Stimulated activated naive B cell treated with anti-CD40 and anti-IgM and Interleukin-4, amounts not matched to agents 10 μg/mL and 1 μg/mL and 100 μg/mL, for 72 hours (primary cell): ENCODE measurements around the gene INHA.
A peak's percentile ranks its signal among the peaks of the same experiment; 100 is the strongest.

ENCODE experiments used
- ATAC-seq, 2 donors: fragments of 150-1000 bp; cut with Tn5 transposase; replicated peaks; 2 replicates each; pipeline ENCODE4 v1.10.0; 2021; ENCODE audit warnings: moderate library complexity in 1 of 2
- DNase-seq: peaks from one replicate; pipeline ENCODE4 v3.0.0; 2021
- H3K27ac Mint-ChIP-seq: one replicate; pipeline ENCODE4 v1.8.0; 2022; ENCODE audit warnings: mild to moderate bottlenecking, mixed read lengths
- H3K27me3 Mint-ChIP-seq, 2 donors: one replicate each; pipeline ENCODE4 v1.8.0; 2022; ENCODE audit warnings: mixed read lengths in 2 of 2
- H3K36me3 Mint-ChIP-seq, 2 donors: one replicate each; pipeline ENCODE4 v1.8.0; 2022; ENCODE audit warnings: mixed read lengths in 2 of 2, mild to moderate bottlenecking in 1 of 2
- H3K4me1 Mint-ChIP-seq, 2 donors: one replicate each; pipeline ENCODE4 v1.8.0; 2022; ENCODE audit warnings: mixed read lengths in 2 of 2, mild to moderate bottlenecking in 1 of 2
- H3K4me3 Mint-ChIP-seq, 2 donors: one replicate each; pipeline ENCODE4 v1.8.0; 2022; ENCODE audit warnings: mild to moderate bottlenecking in 2 of 2, mixed read lengths in 2 of 2, moderate library complexity in 1 of 2
- H3K9me3 Mint-ChIP-seq, 2 donors: one replicate each; pipeline ENCODE4 v1.8.0; 2022; ENCODE audit warnings: mixed read lengths in 2 of 2, mild to moderate bottlenecking in 1 of 2

Gene INHA

GRCh38 chr2:219559156-219559915 is 12.8 kb upstream of the INHA start:
- ATAC-seq: no peak
- no peak for DNase-seq
- no peak overlapping the region for H3K4me3 Mint-ChIP-seq
- no peaks in the 10 kb centered on the region for H3K36me3 Mint-ChIP-seq
- peaks cover 0 to under 1% of the 10 kb centered on the region in 2 donors for H3K9me3 Mint-ChIP-seq
- no peaks in the 10 kb centered on the region for H3K4me1 Mint-ChIP-seq
- H3K27ac Mint-ChIP-seq: no peak overlapping the region
- peaks cover 56 to 62% of the 10 kb centered on the region in 2 donors for H3K27me3 Mint-ChIP-seq

- ATAC-seq (peak; percentile 36 to 45), DNase-seq (no peak)
- Mint-ChIP-seq H3K4me1 (no peaks in the 10 kb centered on the region), H3K27ac (no peak overlapping the region), H3K4me3 (no peak overlapping the region), H3K9me3 (peaks cover 0 to 2% of the 10 kb centered on the region in 2 donors), H3K27me3 (peaks cover 50 to 57% of the 10 kb centered on the region in 2 donors), H3K36me3 (no peaks in the 10 kb centered on the region)
Observed at GRCh38 chr2:219560037-219560892, 11.8 kb upstream of the INHA start.

- H3K9me3 Mint-ChIP-seq: peaks cover 0 to 2% of the 10 kb centered on the region in 2 donors
- DNase-seq (no peak), ATAC-seq (no peak)
Observed at GRCh38 chr2:219560893-219561178, 11.3 kb upstream of the INHA start.

GRCh38 chr2:219561179-219562048 is 10.7 kb upstream of the INHA start:
- no peak overlapping the region for H3K4me3 Mint-ChIP-seq

More at GRCh38 chr2:219560893-219561178, 11.3 kb upstream of the INHA start:
- H3K27me3 Mint-ChIP-seq: peaks cover 46 to 54% of the 10 kb centered on the region in 2 donors
- no peak overlapping the region for H3K4me3 Mint-ChIP-seq
- no peaks in the 10 kb centered on the region for H3K36me3 Mint-ChIP-seq
- no peaks in the 10 kb centered on the region for H3K4me1 Mint-ChIP-seq
- H3K27ac Mint-ChIP-seq: no peak overlapping the region

GRCh38 chr2:219562049-219563020 is 9.8 kb upstream of the INHA start:
- Mint-ChIP-seq H3K4me3 (no peak overlapping the region), H3K36me3 (no peaks in the 10 kb centered on the region), H3K4me1 (no peaks in the 10 kb centered on the region), H3K9me3 (peaks cover 0 to 2% of the 10 kb centered on the region in 2 donors), H3K27me3 (peaks cover 54 to 56% of the 10 kb centered on the region in 2 donors), H3K27ac (no peak overlapping the region)
- DNase-seq (no peak), ATAC-seq (no peak)

More at GRCh38 chr2:219561179-219562048, 10.7 kb upstream of the INHA start:
- no peak for ATAC-seq
- Mint-ChIP-seq H3K27me3 (peaks cover 49 to 55% of the 10 kb centered on the region in 2 donors), H3K36me3 (no peaks in the 10 kb centered on the region), H3K4me1 (no peaks in the 10 kb centered on the region), H3K27ac (no peak overlapping the region), H3K9me3 (peaks cover 0 to 2% of the 10 kb centered on the region in 2 donors)
- no peak for DNase-seq

GRCh38 chr2:219563271-219563928 is 8.7 kb upstream of the INHA start:
- Mint-ChIP-seq H3K9me3 (peaks cover 0 to 2% of the 10 kb centered on the region in 2 donors), H3K36me3 (no peaks in the 10 kb centered on the region), H3K27ac (peak overlapping the region; percentile 15), H3K27me3 (peaks cover 55 to 58% of the 10 kb centered on the region in 2 donors), H3K4me1 (no peaks in the 10 kb centered on the region), H3K4me3 (no peak overlapping the region)
- DNase-seq: no peak
- no peak for ATAC-seq

GRCh38 chr2:219565130-219566080 is 6.7 kb upstream of the INHA start:
- Mint-ChIP-seq H3K4me3 (no peak overlapping the region), H3K27me3 (peaks cover 60 to 68% of the 10 kb centered on the region in 2 donors), H3K36me3 (no peaks in the 10 kb centered on the region), H3K4me1 (no peaks in the 10 kb centered on the region), H3K27ac (no peak overlapping the region), H3K9me3 (peaks cover 0 to 2% of the 10 kb centered on the region in 2 donors)
- no peak for DNase-seq
- ATAC-seq: no peak

GRCh38 chr2:219566640-219567039 is 5.5 kb upstream of the INHA start:
- H3K27ac Mint-ChIP-seq: no peak overlapping the region
- no peaks in the 10 kb centered on the region for H3K36me3 Mint-ChIP-seq
- no peak for ATAC-seq
- DNase-seq: no peak
- no peak overlapping the region for H3K4me3 Mint-ChIP-seq
- peaks cover 0 to 2% of the 10 kb centered on the region in 2 donors for H3K9me3 Mint-ChIP-seq
- peaks cover 56 to 59% of the 10 kb centered on the region in 2 donors for H3K27me3 Mint-ChIP-seq
- peaks cover 0 to 2% of the 10 kb centered on the region in 2 donors for H3K4me1 Mint-ChIP-seq

GRCh38 chr2:219567131-219567530 is 5.0 kb upstream of the INHA start:
- peaks cover 59 to 61% of the 10 kb centered on the region in 2 donors for H3K27me3 Mint-ChIP-seq
- no peak for ATAC-seq
- H3K9me3 Mint-ChIP-seq: peaks cover 0 to 2% of the 10 kb centered on the region in 2 donors
- no peaks in the 10 kb centered on the region for H3K36me3 Mint-ChIP-seq
- H3K4me3 Mint-ChIP-seq: no peak overlapping the region
- H3K27ac Mint-ChIP-seq: no peak overlapping the region
- H3K4me1 Mint-ChIP-seq: peaks cover 0 to 6% of the 10 kb centered on the region in 2 donors
- no peak for DNase-seq

GRCh38 chr2:219567791-219568361 is 4.2 kb upstream of the INHA start:
- DNase-seq (no peak), ATAC-seq (no peak)
- Mint-ChIP-seq H3K27me3 (peaks cover 56 to 61% of the 10 kb centered on the region in 2 donors), H3K4me1 (peaks cover 0 to 7% of the 10 kb centered on the region in 2 donors), H3K27ac (no peak overlapping the region), H3K9me3 (peaks cover 0 to 2% of the 10 kb centered on the region in 2 donors), H3K4me3 (no peak overlapping the region), H3K36me3 (no peaks in the 10 kb centered on the region)

GRCh38 chr2:219569041-219569440 is 3.1 kb upstream of the INHA start:
- DNase-seq: no peak
- Mint-ChIP-seq H3K4me3 (no peak overlapping the region), H3K4me1 (peaks cover 0 to 7% of the 10 kb centered on the region in 2 donors), H3K36me3 (no peaks in the 10 kb centered on the region), H3K27ac (no peak overlapping the region), H3K9me3 (peaks cover 0 to 2% of the 10 kb centered on the region in 2 donors), H3K27me3 (peaks cover 55 to 71% of the 10 kb centered on the region in 2 donors)
- no peak for ATAC-seq

- DNase-seq: no peak
- H3K9me3 Mint-ChIP-seq: no peaks in the 10 kb centered on the region
- peaks cover 0 to 7% of the 10 kb centered on the region in 2 donors for H3K4me1 Mint-ChIP-seq
- no peaks in the 10 kb centered on the region for H3K36me3 Mint-ChIP-seq
- peaks cover 51 to 70% of the 10 kb centered on the region in 2 donors for H3K27me3 Mint-ChIP-seq
- no peak overlapping the region for H3K27ac Mint-ChIP-seq
- H3K4me3 Mint-ChIP-seq: no peak overlapping the region
- no peak for ATAC-seq
Observed at GRCh38 chr2:219569635-219570034, 2.5 kb upstream of the INHA start.
